ENCODE data around the gene LRMDA.

Gene LRMDA

GRCh38 chr10:76297780-76298281 lies 866.4 kb downstream of the LRMDA start:
- in situ Hi-C loops (cut with HindIII; ENCODE audit: low sequenced_read_pairs), result no loop called here
- no peak overlapping the region for H3K4me3 ChIP-seq (ENCODE audit: low read depth, low read length)
- no peak for TF ChIP-seq CTCF (IDR thresholded peaks at IDR 0.05; ENCODE audit: low read depth, low read length, missing control alignments)

GRCh38 chr10:76298329-76298728 lies 866.9 kb downstream of the LRMDA start:
- TF ChIP-seq CTCF (IDR thresholded peaks at IDR 0.05; ENCODE audit: low read depth, low read length, missing control alignments), result no peak
- H3K4me3 ChIP-seq (ENCODE audit: low read depth, low read length), result no peak overlapping the region
- in situ Hi-C loops (cut with HindIII; ENCODE audit: low sequenced_read_pairs), result no loop called here
- DNase-seq (ENCODE audit: low read depth), result no peak

More at GRCh38 chr10:76297780-76298281, 866.4 kb downstream of the LRMDA start:
- no peak for DNase-seq (ENCODE audit: low read depth)

GRCh38 chr10:76299501-76299900 lies 868.1 kb downstream of the LRMDA start:
- DNase-seq (ENCODE audit: low read depth), result no peak
- no peak overlapping the region for H3K4me3 ChIP-seq (ENCODE audit: low read depth, low read length)
- in situ Hi-C loops (cut with HindIII; ENCODE audit: low sequenced_read_pairs), result no loop called here
- TF ChIP-seq CTCF (IDR thresholded peaks at IDR 0.05; ENCODE audit: low read depth, low read length, missing control alignments), result no peak

- TF ChIP-seq CTCF (IDR thresholded peaks at IDR 0.05; ENCODE audit: low read depth, low read length, missing control alignments), result no peak
- no peak overlapping the region for H3K4me3 ChIP-seq (ENCODE audit: low read depth, low read length)
- DNase-seq (ENCODE audit: low read depth), result no peak
- in situ Hi-C loops (cut with HindIII; ENCODE audit: low sequenced_read_pairs), result no loop called here
Observed at GRCh38 chr10:76301211-76301610, 869.8 kb downstream of the LRMDA start.

GRCh38 chr10:76301950-76302349 lies 870.5 kb downstream of the LRMDA start:
- TF ChIP-seq CTCF (IDR thresholded peaks at IDR 0.05; ENCODE audit: low read depth, low read length, missing control alignments), result peak; percentile 30
- H3K4me3 ChIP-seq (ENCODE audit: low read depth, low read length), result no peak overlapping the region
- DNase-seq (ENCODE audit: low read depth), result no peak
- in situ Hi-C loops (cut with HindIII; ENCODE audit: low sequenced_read_pairs), result no loop called here

GRCh38 chr10:76302481-76302880 lies 871.1 kb downstream of the LRMDA start:
- in situ Hi-C loops (cut with HindIII; ENCODE audit: low sequenced_read_pairs), result no loop called here
- no peak overlapping the region for H3K4me3 ChIP-seq (ENCODE audit: low read depth, low read length)
- no peak for TF ChIP-seq CTCF (IDR thresholded peaks at IDR 0.05; ENCODE audit: low read depth, low read length, missing control alignments)
- DNase-seq (ENCODE audit: low read depth), result no peak

Measured in astrocyte of the cerebellum (primary cell).